Stimulated activated CD4-positive, alpha-beta T cell treated with anti-CD3 and anti-CD28 coated beads, Interleukin-1b, Interleukin-23, amount 100 ng/mL, for 24 hours (primary cell): Measurements from ENCODE around the gene LOXL1.

Source experiments
- DNase-seq, 4 experiments: peaks; one replicate each; pipeline ENCODE4 v3.0.0-alpha.2; 2020; ENCODE audit warnings: low read depth in 4 of 4, low spot score in 1 of 4

LOXL1 gene, protein sequence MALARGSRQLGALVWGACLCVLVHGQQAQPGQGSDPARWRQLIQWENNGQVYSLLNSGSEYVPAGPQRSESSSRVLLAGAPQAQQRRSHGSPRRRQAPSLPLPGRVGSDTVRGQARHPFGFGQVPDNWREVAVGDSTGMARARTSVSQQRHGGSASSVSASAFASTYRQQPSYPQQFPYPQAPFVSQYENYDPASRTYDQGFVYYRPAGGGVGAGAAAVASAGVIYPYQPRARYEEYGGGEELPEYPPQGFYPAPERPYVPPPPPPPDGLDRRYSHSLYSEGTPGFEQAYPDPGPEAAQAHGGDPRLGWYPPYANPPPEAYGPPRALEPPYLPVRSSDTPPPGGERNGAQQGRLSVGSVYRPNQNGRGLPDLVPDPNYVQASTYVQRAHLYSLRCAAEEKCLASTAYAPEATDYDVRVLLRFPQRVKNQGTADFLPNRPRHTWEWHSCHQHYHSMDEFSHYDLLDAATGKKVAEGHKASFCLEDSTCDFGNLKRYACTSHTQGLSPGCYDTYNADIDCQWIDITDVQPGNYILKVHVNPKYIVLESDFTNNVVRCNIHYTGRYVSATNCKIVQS

GRCh38 chr15:73926219-73927002 is at the start of gene LOXL1:
LOXL1 (plus strand) TSS chr15:73926462; CDS start chr15:73926784, 322 bp downstream.
- DNase-seq: no peak

GRCh38 chr15:73879426-73879825 is 46.8 kb upstream of the LOXL1 start:
- no peak for DNase-seq

DNA sequence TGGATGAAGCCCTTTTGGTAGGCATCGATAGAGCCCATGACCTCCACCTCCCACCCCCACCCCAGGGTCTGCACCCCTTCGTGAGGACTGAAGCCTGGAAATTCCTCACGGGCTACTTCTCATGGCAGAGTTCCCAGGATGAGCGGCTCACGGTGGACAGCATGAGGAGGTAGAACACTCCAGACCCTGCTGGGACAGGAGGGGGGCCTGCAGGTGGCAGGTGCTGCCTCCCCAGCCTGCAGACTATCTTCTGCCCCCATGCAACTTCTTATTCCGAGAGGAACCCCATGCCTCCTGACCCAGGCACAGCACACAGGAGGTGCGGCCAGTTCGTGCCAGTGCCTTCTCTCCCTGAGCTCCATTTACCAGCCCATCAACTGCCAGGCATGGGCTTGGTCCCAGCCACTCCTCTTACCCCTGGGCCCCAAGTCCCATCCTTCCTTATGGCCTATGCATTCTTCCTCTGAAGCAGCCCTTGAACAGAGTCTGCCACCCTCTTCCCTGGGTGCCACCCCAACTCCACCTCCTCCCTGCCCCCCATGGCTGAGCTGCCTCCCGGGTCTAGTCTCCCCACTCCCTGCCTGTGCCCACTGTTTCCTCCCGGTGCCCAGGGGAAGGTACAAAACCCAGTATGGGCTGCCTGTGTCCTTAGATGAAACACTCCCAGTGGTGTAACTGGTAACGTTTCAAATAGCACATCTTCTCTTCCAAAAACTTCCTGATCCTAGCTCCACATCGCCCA is 44.5 kb upstream of the LOXL1 start:
- no peak for DNase-seq

DNA sequence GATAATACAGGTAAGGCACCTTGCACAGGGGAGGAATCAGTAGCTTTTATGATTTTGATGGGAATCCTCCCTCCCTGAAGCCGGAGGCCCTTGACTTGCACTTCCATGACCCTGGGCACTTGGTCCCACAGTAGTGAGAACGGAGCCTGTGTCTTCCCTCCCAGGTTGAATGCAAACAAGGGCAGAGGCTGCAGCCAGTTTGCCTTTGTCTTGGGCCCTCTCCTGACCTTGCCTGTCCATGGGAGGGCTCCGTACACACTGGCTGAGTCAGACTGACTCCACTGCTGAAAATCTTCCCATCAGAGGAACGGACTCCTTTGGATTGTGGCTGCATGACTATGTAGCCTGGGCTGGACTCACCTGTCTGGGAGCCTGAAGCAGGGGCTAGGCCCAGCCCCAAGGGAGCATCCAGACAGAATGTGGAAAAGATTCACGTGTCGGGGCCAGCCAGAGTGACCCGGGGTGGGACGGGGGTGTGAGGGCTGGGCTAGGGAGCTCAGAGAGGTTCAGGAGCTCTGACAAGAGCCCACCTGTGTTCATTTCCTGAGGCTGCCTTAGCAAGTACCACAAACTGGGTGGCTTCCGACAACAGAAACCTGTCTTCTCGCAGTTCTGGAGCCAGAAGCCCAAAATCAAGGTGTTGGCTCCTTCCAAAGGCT is 43.4 kb upstream of the LOXL1 start:
- no peak for DNase-seq

DNA sequence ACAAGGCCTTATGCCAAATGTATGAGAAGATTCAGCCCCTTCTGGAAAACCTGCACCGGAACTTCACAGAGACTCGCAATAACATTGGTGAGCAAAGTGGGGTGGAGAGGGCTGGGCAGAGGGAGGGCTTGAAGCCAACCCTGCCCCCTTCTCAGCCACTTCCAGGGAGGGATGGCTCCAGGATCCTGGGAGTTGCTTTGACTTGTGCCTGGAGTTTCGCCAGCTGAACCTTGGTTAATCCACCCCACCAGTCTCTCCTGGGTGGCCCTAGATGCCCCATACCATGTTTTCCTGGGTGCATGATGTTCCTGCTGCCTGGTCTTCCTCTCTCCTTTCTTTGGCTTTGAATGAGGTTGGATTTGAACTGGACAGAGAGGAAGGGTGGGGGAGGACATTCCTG is 42.1 kb upstream of the LOXL1 start:
- no peak for DNase-seq

GRCh38 chr15:73885954-73886700 is 40.1 kb upstream of the LOXL1 start:
- DNase-seq: no peak

DNA sequence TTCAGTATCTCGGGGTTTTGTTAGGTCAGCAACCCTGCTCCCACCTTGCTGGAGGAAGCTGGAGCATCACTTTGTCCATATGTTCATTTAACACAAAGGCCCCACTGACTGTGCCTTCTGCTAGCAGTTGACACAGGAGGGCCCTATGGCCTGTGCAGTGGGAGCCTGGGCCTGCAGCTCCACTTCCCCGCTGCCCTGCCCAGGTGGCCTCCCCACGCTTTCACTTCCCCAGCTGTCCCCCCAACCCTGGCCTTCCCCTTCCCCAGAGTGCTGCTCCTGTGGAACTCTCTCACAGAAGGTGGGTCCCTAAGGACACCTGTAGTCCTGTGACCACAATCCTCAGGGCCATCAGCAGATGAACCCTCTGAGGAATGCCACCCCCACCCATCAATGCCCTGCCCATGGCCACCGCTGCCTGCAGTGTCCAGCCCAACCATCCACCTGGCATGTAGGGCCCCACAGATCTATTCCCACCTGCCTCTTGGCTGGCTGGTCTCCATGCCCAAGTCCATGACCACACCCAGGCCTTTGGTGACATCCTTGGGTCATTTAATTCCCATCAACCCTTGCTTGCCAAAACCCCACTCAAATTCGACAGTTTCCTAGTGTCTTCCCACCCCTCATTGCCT is 39.4 kb upstream of the LOXL1 start:
- no peak for DNase-seq

GRCh38 chr15:73887481-73887880 is 38.8 kb upstream of the LOXL1 start:
- no peak for DNase-seq

DNA sequence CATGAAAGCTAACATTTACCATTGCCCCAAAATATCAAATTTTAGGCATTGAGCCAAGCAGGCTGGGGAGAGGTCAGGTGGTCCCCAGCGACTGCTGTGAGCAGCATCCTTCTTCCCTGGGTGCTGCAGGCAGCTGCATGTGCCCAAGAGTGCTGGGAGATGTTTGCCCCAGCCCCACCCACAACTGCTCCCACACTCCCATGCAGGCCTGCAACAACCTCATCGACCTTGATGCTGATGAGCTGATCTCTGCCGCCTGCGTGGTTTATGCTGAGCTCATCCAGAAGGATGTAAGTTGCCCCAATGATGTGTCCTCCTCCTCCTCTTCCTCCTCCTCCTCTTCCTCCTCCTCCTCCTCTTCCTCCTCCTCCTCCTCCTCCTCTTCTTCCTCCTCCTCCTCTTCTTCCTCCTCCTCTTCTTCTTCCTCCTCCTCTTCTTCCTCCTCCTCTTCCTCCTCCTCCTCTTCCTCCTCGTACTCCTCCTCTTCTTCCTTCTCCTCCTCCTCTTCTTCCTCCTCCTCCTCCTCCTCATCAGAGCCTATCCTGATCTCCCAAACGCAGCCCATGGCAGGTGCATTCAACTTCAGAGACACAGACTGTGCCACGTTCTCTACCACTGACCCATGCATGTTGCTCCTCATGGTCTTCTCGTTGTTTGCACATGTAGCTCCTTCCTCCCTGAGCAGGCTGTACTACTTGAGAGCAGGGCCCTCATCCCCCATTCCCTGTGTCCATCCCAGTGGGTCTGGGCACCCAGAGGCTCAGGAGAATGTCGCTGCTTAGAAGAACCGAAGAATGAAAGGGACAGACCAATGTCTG is 37.8 kb upstream of the LOXL1 start:
- no peak for DNase-seq

- no peak for DNase-seq
These were observed 37.1 kb upstream of the LOXL1 start for GRCh38 chr15:73889053-73889761.

- DNase-seq: no peak
These were observed 36.5 kb upstream of the LOXL1 start for GRCh38 chr15:73889762-73890124.

- no peak for DNase-seq
These were observed 34.6 kb upstream of the LOXL1 start for GRCh38 chr15:73891328-73892315.

GRCh38 chr15:73892446-73893226 is 33.6 kb upstream of the LOXL1 start:
- no peak for DNase-seq

- no peak for DNase-seq
These were observed 32.0 kb upstream of the LOXL1 start for GRCh38 chr15:73894133-73894814.

- DNase-seq: peak in 3 of 4 experiments; percentile 23 to 38 (median 31)
These were observed 28.6 kb upstream of the LOXL1 start for GRCh38 chr15:73897441-73898261.
